ENCODE results near the gene UAP1L1. TPM values are rescaled to one million over a fixed set of nuclear protein-coding genes. Genes with fewer than 3 reads are reported as not detected.
A peak's percentile ranks its signal among the peaks of the same experiment; 100 is the strongest.
"Not testable (repeated sequence)": the region's sequence is repeated elsewhere in the genome, so short reads cannot be mapped to it uniquely, and the experiment has no call there.

Gene UAP1L1
- total RNA-seq, 1 donor from 2014 or later, result 11.7 TPM

- H3K4me3 ChIP-seq (ENCODE audit: low read depth, low read length), result no peak overlapping the region
- TF ChIP-seq CTCF (IDR thresholded peaks at IDR 0.05; ENCODE audit: insufficient read depth, low read length, poor library complexity, severe bottlenecking), result no peak
- H3K27me3 ChIP-seq (ENCODE audit: control insufficient read depth, insufficient read depth, low read length), result peaks cover 21% of the 10 kb centered on the region
- DNase-seq (ENCODE audit: low read depth), result no peak
- no peaks in the 10 kb centered on the region for H3K36me3 ChIP-seq (ENCODE audit: control insufficient read depth, insufficient read depth, low read length)
These were observed 18.6 kb upstream of the UAP1L1 start for GRCh38 chr9:137058521-137059234.

GRCh38 chr9:137062384-137062783 lies 14.9 kb upstream of the UAP1L1 start:
- Histone ChIP-seq H3K4me3 (ENCODE audit: low read depth, low read length) (no peak overlapping the region), H3K27me3 (ENCODE audit: control insufficient read depth, insufficient read depth, low read length) (no peaks in the 10 kb centered on the region), H3K36me3 (ENCODE audit: control insufficient read depth, insufficient read depth, low read length) (no peaks in the 10 kb centered on the region)
- DNase-seq (ENCODE audit: low read depth), result no peak
- TF ChIP-seq CTCF (IDR thresholded peaks at IDR 0.05; ENCODE audit: insufficient read depth, low read length, poor library complexity, severe bottlenecking), result no peak

- H3K27me3 ChIP-seq (ENCODE audit: control insufficient read depth, insufficient read depth, low read length); H3K4me3 ChIP-seq (ENCODE audit: low read depth, low read length); H3K36me3 ChIP-seq (ENCODE audit: control insufficient read depth, insufficient read depth, low read length); DNase-seq (ENCODE audit: low read depth): not testable (repeated sequence)
These were observed 14.5 kb upstream of the UAP1L1 start for GRCh38 chr9:137062798-137063197.

- no peak for TF ChIP-seq CTCF (IDR thresholded peaks at IDR 0.05; ENCODE audit: insufficient read depth, low read length, poor library complexity, severe bottlenecking)
- Histone ChIP-seq H3K4me3 (ENCODE audit: low read depth, low read length) (no peak overlapping the region), H3K27me3 (ENCODE audit: control insufficient read depth, insufficient read depth, low read length) (no peaks in the 10 kb centered on the region), H3K36me3 (ENCODE audit: control insufficient read depth, insufficient read depth, low read length) (no peaks in the 10 kb centered on the region)
- no peak for DNase-seq (ENCODE audit: low read depth)
These were observed 13.8 kb upstream of the UAP1L1 start for GRCh38 chr9:137063311-137064026.

GRCh38 chr9:137064027-137064879 lies 13.1 kb upstream of the UAP1L1 start:
- no peaks in the 10 kb centered on the region for H3K27me3 ChIP-seq (ENCODE audit: control insufficient read depth, insufficient read depth, low read length)
- DNase-seq (ENCODE audit: low read depth), result no peak
- H3K36me3 ChIP-seq (ENCODE audit: control insufficient read depth, insufficient read depth, low read length), result no peaks in the 10 kb centered on the region
- peak; percentile 94 for TF ChIP-seq CTCF (IDR thresholded peaks at IDR 0.05; ENCODE audit: insufficient read depth, low read length, poor library complexity, severe bottlenecking)
- no peak overlapping the region for H3K4me3 ChIP-seq (ENCODE audit: low read depth, low read length)

- H3K4me3 ChIP-seq (ENCODE audit: low read depth, low read length), result no peak overlapping the region
- no peaks in the 10 kb centered on the region for H3K27me3 ChIP-seq (ENCODE audit: control insufficient read depth, insufficient read depth, low read length)
- H3K36me3 ChIP-seq (ENCODE audit: control insufficient read depth, insufficient read depth, low read length), result no peaks in the 10 kb centered on the region
- TF ChIP-seq CTCF (IDR thresholded peaks at IDR 0.05; ENCODE audit: insufficient read depth, low read length, poor library complexity, severe bottlenecking), result no peak
- no peak for DNase-seq (ENCODE audit: low read depth)
These were observed 12.5 kb upstream of the UAP1L1 start for GRCh38 chr9:137064880-137065164.

All from kidney epithelial cell (primary cell).